Small intestine (tissue), 7 donors: ENCODE measurements around the gene PDCD5. TPM values are rescaled to one million over a fixed set of nuclear protein-coding genes. Genes with fewer than 3 reads are reported as not detected.

Experiments
- DNase-seq, 2 donors: peaks; one replicate each; pipeline versions ENCODE4 v3.0.0 to v3.0.0-alpha.2; 2013
- FAIRE-seq: peaks from 2 replicates; lab custom pipeline; 2012; peaks lifted over from hg19 to GRCh38; lab: Jason Lieb, UNC
- H3K27ac ChIP-seq, 3 donors: one replicate each; pipeline ENCODE4 v1.5.1; 2013; ENCODE audit warnings: low read length in 2 of 3, mild to moderate bottlenecking in 2 of 3, control low read depth in 1 of 3, inconsistent platforms in 1 of 3, low read depth in 1 of 3, moderate library complexity in 1 of 3
- H3K27me3 ChIP-seq, 3 donors: one replicate each; pipeline ENCODE4 v1.6.1; 2013; ENCODE audit warnings: low read length in 3 of 3, inconsistent platforms in 1 of 3; ENCODE audit not compliant: control insufficient read depth in 3 of 3, insufficient read depth in 3 of 3
- H3K36me3 ChIP-seq, 3 donors: one replicate each; pipeline ENCODE4 v1.6.1; 2013; ENCODE audit warnings: low read length in 3 of 3, inconsistent platforms in 1 of 3, low read depth in 1 of 3, mild to moderate bottlenecking in 1 of 3, moderate library complexity in 1 of 3; ENCODE audit not compliant: control insufficient read depth in 3 of 3, insufficient read depth in 2 of 3
- H3K4me1 ChIP-seq, 3 donors: one replicate each; pipeline ENCODE4 v1.6.1; 2013; ENCODE audit warnings: low read length in 2 of 3, inconsistent platforms in 1 of 3, low read depth in 1 of 3, mild to moderate bottlenecking in 1 of 3, moderate library complexity in 1 of 3; ENCODE audit not compliant: control insufficient read depth in 3 of 3, insufficient read depth in 2 of 3
- H3K4me3 ChIP-seq, 3 donors: one replicate each; pipeline ENCODE4 v1.5.1; 2013; ENCODE audit warnings: low read length in 3 of 3, control low read depth in 1 of 3, inconsistent platforms in 1 of 3, low read depth in 1 of 3, mild to moderate bottlenecking in 1 of 3, moderate library complexity in 1 of 3
- H3K9me3 ChIP-seq, 2 donors: one replicate each; pipeline ENCODE4 v1.6.1; 2013; ENCODE audit warnings: low read depth in 1 of 2, low read length in 1 of 2; ENCODE audit not compliant: control insufficient read depth in 2 of 2, insufficient read depth in 1 of 2
- WGBS, 3 donors: extraction: QIAGEN DNeasy Blood & Tissue Kit; methylation state at CpG; one replicate each; pipeline ENCODE4 v1.1.7; 2013; 5-methylcytosine and 5-hydroxymethylcytosine counted together
- polyA plus RNA-seq, 4 donors: library from polyadenylated mRNA; stranded (reverse) in 3 of 4; unstranded in 1 of 4; fragments of 200-250 nt in 3 of 4; fragments of 120-200 nt in 1 of 4; gene quantifications; one replicate each; pipeline versions ENCODE4 v1.2.1 to v1.2.3, GENCODE V29; 2013
- donor health status: healthy with polysubstance abuse.
- donor health status: control.
- donor health status: control.
- donor health status: Bipolar disorder and iron deficiency.
- donor health status: healthy.

PDCD5 gene
- polyA plus RNA-seq, 4 donors = 47.8 to 114 (median 105) TPM

- DNase-seq = no peak
- Histone ChIP-seq H3K36me3 (no peaks in the 10 kb centered on the region), H3K4me3 (no peak overlapping the region), H3K9me3 (no peaks in the 10 kb centered on the region), H3K4me1 (no peaks in the 10 kb centered on the region), H3K27ac (no peak overlapping the region), H3K27me3 (peaks cover 0 to 2% (median 0%) of the 10 kb centered on the region in 3 donors)
- 71 to 78% (median 74%) methylated on average over 8 of the region's 8 CpGs for WGBS, 3 donors
- no peak for FAIRE-seq
Observed at GRCh38 chr19:32542477-32543108, 38.4 kb upstream of the PDCD5 start.

GRCh38 chr19:32543115-32543900 is 37.7 kb upstream of the PDCD5 start:
- DNase-seq = no peak
- no peak overlapping the region for H3K4me3 ChIP-seq
- WGBS, 3 donors = 71 to 78% (median 76%) methylated on average over 11 of the region's 11 CpGs
- FAIRE-seq = no peak
- no peak overlapping the region for H3K27ac ChIP-seq
- no peaks in the 10 kb centered on the region for H3K36me3 ChIP-seq
- peaks cover 0 to 2% (median 0%) of the 10 kb centered on the region in 3 donors for H3K27me3 ChIP-seq
- no peaks in the 10 kb centered on the region for H3K9me3 ChIP-seq
- no peaks in the 10 kb centered on the region for H3K4me1 ChIP-seq

GRCh38 chr19:32544917-32545316 is 36.1 kb upstream of the PDCD5 start:
- Histone ChIP-seq H3K4me3 (no peak overlapping the region), H3K9me3 (no peaks in the 10 kb centered on the region), H3K36me3 (no peaks in the 10 kb centered on the region), H3K27ac (no peak overlapping the region), H3K27me3 (no peaks in the 10 kb centered on the region), H3K4me1 (no peaks in the 10 kb centered on the region)
- no peak for DNase-seq
- WGBS, 3 donors = 86 to 91% (median 87%) methylated on average over 7 of the region's 7 CpGs
- FAIRE-seq = no peak

GRCh38 chr19:32550666-32551065 is 30.3 kb upstream of the PDCD5 start:
- H3K4me1 ChIP-seq = no peaks in the 10 kb centered on the region
- FAIRE-seq (no peak), DNase-seq (no peak)
- H3K36me3 ChIP-seq = no peaks in the 10 kb centered on the region
- no peaks in the 10 kb centered on the region for H3K9me3 ChIP-seq
- H3K27ac ChIP-seq = no peak overlapping the region
- 47 to 61% (median 56%) methylated on average over 5 of the region's 5 CpGs for WGBS, 3 donors
- no peaks in the 10 kb centered on the region for H3K27me3 ChIP-seq
- H3K4me3 ChIP-seq = no peak overlapping the region

- no peaks in the 10 kb centered on the region for H3K4me1 ChIP-seq
- no peak overlapping the region for H3K27ac ChIP-seq
- DNase-seq (no peak), FAIRE-seq (no peak)
- WGBS, 3 donors = 53 to 96% (median 90%) methylated on average over 1 of the region's 1 CpG
- H3K4me3 ChIP-seq = no peak overlapping the region
- H3K36me3 ChIP-seq = no peaks in the 10 kb centered on the region
- no peaks in the 10 kb centered on the region for H3K9me3 ChIP-seq
- H3K27me3 ChIP-seq = no peaks in the 10 kb centered on the region
Observed at GRCh38 chr19:32555786-32556185, 25.2 kb upstream of the PDCD5 start.

- Histone ChIP-seq H3K9me3 (no peaks in the 10 kb centered on the region), H3K27me3 (no peaks in the 10 kb centered on the region), H3K36me3 (no peaks in the 10 kb centered on the region), H3K4me3 (no peak overlapping the region), H3K27ac (no peak overlapping the region), H3K4me1 (no peaks in the 10 kb centered on the region)
- FAIRE-seq (no peak), DNase-seq (no peak)
- 60 to 64% (median 63%) methylated on average over 10 of the region's 10 CpGs for WGBS, 3 donors
Observed at GRCh38 chr19:32558607-32559228, 22.3 kb upstream of the PDCD5 start.

- Histone ChIP-seq H3K27me3 (no peaks in the 10 kb centered on the region), H3K4me3 (no peak overlapping the region), H3K27ac (no peak overlapping the region), H3K9me3 (no peaks in the 10 kb centered on the region), H3K36me3 (no peaks in the 10 kb centered on the region), H3K4me1 (no peaks in the 10 kb centered on the region)
- 89 to 93% (median 93%) methylated on average over 9 of the region's 9 CpGs for whole genome bisulfite sequencing, 3 donors
- no peak for FAIRE-seq
- DNase-seq = no peak
Observed at GRCh38 chr19:32563761-32564160, 17.2 kb upstream of the PDCD5 start.

GRCh38 chr19:32566246-32566830 is 14.7 kb upstream of the PDCD5 start:
- H3K27me3 ChIP-seq = no peaks in the 10 kb centered on the region
- H3K36me3 ChIP-seq = no peaks in the 10 kb centered on the region
- DNase-seq = no peak
- H3K27ac ChIP-seq = no peak overlapping the region
- no peak for FAIRE-seq
- no peaks in the 10 kb centered on the region for H3K9me3 ChIP-seq
- no peaks in the 10 kb centered on the region for H3K4me1 ChIP-seq
- H3K4me3 ChIP-seq = no peak overlapping the region
- 65 to 87% (median 82%) methylated on average over 5 of the region's 5 CpGs for WGBS, 3 donors
